ENCODE data around the gene MYPN. TPM values are rescaled to one million over a fixed set of nuclear protein-coding genes. Genes with fewer than 3 reads are reported as not detected.
"Not testable (repeated sequence)": the region's sequence is repeated elsewhere in the genome, so short reads cannot be mapped to it uniquely, and the experiment has no call there.

Gene MYPN
- total and polyA plus RNA-seq, 2 experiments from 2014 or later, result not detected

DNA sequence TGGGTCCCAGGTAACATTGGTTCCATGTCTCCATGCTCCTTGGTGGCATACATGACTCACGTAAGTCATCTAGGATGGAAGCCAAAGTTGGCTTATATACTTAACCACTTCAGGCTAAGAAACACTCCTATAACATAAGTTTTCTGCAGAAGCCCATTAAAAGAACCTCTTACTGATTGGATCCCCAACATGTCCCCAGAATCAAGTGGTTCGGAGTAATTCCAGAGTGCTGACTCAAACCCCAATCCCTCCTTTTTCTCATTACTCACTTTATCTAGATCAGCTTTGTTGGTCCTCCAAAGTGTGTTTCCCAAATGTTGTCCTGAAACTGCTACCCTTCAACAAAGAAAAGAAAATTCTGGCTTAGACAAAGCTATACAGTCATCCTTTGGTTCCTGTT, 132.8 kb downstream of the MYPN start:
- Mint-ChIP-seq H3K36me3 (ENCODE audit: low read depth) (no peaks in the 10 kb centered on the region), H3K9me3 (no peaks in the 10 kb centered on the region), H3K27me3 (ENCODE audit: insufficient read depth, low read depth, poor library complexity) (peaks cover 3% of the 10 kb centered on the region), H3K4me1 (no peaks in the 10 kb centered on the region), H3K27ac (no peak overlapping the region), H3K4me3 (no peak overlapping the region)
- Histone ChIP-seq H3K4me3 (no peak overlapping the region), H3K4me2 (no peak overlapping the region), H2AFZ (no peak overlapping the region), H3K36me3 (ENCODE audit: insufficient read depth) (no peaks in the 10 kb centered on the region), H3K27me3 (ENCODE audit: insufficient read depth) (no peaks in the 10 kb centered on the region), H4K20me1 (replicated peaks; ENCODE audit: insufficient read depth) (no peaks in the 10 kb centered on the region), H3K79me2 (replicated peaks; ENCODE audit: insufficient read depth) (no peaks in the 10 kb centered on the region), H3K4me1 (ENCODE audit: insufficient read depth) (no peaks in the 10 kb centered on the region), H3K27ac (ENCODE audit: low read depth) (no peak overlapping the region), H3K9me2 (ENCODE audit: insufficient read depth) (no peaks in the 10 kb centered on the region), H3F3A (replicated peaks; ENCODE audit: low read depth) (no peaks in the 10 kb centered on the region)
- ATAC-seq (no peak), DNase-seq (ENCODE audit: low spot score) (no peak)
- TF ChIP-seq, protein P1, sequence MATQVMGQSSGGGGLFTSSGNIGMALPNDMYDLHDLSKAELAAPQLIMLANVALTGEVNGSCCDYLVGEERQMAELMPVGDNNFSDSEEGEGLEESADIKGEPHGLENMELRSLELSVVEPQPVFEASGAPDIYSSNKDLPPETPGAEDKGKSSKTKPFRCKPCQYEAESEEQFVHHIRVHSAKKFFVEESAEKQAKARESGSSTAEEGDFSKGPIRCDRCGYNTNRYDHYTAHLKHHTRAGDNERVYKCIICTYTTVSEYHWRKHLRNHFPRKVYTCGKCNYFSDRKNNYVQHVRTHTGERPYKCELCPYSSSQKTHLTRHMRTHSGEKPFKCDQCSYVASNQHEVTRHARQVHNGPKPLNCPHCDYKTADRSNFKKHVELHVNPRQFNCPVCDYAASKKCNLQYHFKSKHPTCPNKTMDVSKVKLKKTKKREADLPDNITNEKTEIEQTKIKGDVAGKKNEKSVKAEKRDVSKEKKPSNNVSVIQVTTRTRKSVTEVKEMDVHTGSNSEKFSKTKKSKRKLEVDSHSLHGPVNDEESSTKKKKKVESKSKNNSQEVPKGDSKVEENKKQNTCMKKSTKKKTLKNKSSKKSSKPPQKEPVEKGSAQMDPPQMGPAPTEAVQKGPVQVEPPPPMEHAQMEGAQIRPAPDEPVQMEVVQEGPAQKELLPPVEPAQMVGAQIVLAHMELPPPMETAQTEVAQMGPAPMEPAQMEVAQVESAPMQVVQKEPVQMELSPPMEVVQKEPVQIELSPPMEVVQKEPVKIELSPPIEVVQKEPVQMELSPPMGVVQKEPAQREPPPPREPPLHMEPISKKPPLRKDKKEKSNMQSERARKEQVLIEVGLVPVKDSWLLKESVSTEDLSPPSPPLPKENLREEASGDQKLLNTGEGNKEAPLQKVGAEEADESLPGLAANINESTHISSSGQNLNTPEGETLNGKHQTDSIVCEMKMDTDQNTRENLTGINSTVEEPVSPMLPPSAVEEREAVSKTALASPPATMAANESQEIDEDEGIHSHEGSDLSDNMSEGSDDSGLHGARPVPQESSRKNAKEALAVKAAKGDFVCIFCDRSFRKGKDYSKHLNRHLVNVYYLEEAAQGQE (IDR thresholded peaks at IDR 0.05; ENCODE audit: unreplicated experiment), result no peak
- TF ChIP-seq EZH2 (IDR thresholded peaks at IDR 0.05; ENCODE audit: low read depth, unreplicated experiment), result no peak
- TF ChIP-seq EZH2phosphoT487 (IDR thresholded peaks at IDR 0.05; ENCODE audit: unreplicated experiment), result no peak
- no peak for TF ChIP-seq ZNF331 (CRISPR knock-in tag; IDR thresholded peaks at IDR 0.05; ENCODE audit: low read depth)
- TF ChIP-seq, protein P2, sequence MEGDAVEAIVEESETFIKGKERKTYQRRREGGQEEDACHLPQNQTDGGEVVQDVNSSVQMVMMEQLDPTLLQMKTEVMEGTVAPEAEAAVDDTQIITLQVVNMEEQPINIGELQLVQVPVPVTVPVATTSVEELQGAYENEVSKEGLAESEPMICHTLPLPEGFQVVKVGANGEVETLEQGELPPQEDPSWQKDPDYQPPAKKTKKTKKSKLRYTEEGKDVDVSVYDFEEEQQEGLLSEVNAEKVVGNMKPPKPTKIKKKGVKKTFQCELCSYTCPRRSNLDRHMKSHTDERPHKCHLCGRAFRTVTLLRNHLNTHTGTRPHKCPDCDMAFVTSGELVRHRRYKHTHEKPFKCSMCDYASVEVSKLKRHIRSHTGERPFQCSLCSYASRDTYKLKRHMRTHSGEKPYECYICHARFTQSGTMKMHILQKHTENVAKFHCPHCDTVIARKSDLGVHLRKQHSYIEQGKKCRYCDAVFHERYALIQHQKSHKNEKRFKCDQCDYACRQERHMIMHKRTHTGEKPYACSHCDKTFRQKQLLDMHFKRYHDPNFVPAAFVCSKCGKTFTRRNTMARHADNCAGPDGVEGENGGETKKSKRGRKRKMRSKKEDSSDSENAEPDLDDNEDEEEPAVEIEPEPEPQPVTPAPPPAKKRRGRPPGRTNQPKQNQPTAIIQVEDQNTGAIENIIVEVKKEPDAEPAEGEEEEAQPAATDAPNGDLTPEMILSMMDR (conservative IDR thresholded peaks at IDR 0.05; ENCODE audit: low read depth in 2 of 2), result no peak

DNA sequence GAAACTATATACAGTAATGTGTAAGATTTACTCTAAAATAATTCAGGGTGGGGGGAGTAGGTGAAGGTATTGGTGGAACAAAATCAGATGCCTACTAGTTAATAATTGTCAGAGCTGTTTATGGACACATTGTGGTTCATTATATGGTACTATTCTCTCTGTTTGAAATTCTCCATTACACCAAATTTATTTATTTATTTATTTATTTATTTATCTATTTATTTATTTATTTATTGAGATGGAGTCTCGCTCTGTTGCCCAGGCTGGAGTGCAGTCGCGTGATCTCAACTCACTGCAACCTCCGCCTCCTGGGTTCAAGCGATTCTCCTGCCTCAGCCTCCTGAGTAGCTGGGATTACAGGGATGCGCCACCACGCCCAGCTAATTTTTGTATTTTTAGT, 137.1 kb downstream of the MYPN start:
- not testable (repeated sequence) for H2AFZ ChIP-seq; H3K27ac Mint-ChIP-seq; H4K20me1 ChIP-seq (replicated peaks; ENCODE audit: insufficient read depth); DNase-seq (ENCODE audit: low spot score); H3K4me1 Mint-ChIP-seq; H3K4me3 ChIP-seq; H3K27ac ChIP-seq (ENCODE audit: low read depth); H3K4me3 Mint-ChIP-seq; H3K9me2 ChIP-seq (ENCODE audit: insufficient read depth); H3K36me3 Mint-ChIP-seq (ENCODE audit: low read depth); H3K9me3 Mint-ChIP-seq; H3K4me2 ChIP-seq; H3F3A ChIP-seq (replicated peaks; ENCODE audit: low read depth); H3K27me3 Mint-ChIP-seq (ENCODE audit: insufficient read depth, low read depth, poor library complexity); H3K27me3 ChIP-seq (ENCODE audit: insufficient read depth); H3K79me2 ChIP-seq (replicated peaks; ENCODE audit: insufficient read depth); ATAC-seq; H3K36me3 ChIP-seq (ENCODE audit: insufficient read depth); H3K4me1 ChIP-seq (ENCODE audit: insufficient read depth)
